ENCODE data around the gene TRAT1. TPM values are rescaled to one million over a fixed set of nuclear protein-coding genes. Genes with fewer than 3 reads are reported as not detected.

The TRAT1 gene
- total and polyA plus RNA-seq, 2 experiments from 2014 or later: not detected

Other genes starting within 250 kb of the TRAT1 start
- gene CIP2A, start 233.3 kb upstream of the TRAT1 start, total RNA-seq (2014; rRNA removed; shearing (Covaris generic)): 47.8 and 63.5 TPM in 2 replicates
- 30.4 and 48.1 TPM in 2 replicates for gene CIP2A, start 233.3 kb upstream of the TRAT1 start, polyA plus RNA-seq (2016; fragmentation: Nextera tagmentation; extraction: Ambion mirVana)
- 26.6 and 28.7 TPM in 2 replicates for gene DZIP3, start 233.1 kb upstream of the TRAT1 start, total RNA-seq (2014; rRNA removed; shearing (Covaris generic))
- gene DZIP3, start 233.1 kb upstream of the TRAT1 start, polyA plus RNA-seq (2016; fragmentation: Nextera tagmentation; extraction: Ambion mirVana): 24.6 and 32.0 TPM in 2 replicates
- gene RETNLB, start 65.4 kb upstream of the TRAT1 start, total RNA-seq (2014; rRNA removed; shearing (Covaris generic)): not detected in 2 replicates
- not detected in 2 replicates for gene RETNLB, start 65.4 kb upstream of the TRAT1 start, polyA plus RNA-seq (2016; fragmentation: Nextera tagmentation; extraction: Ambion mirVana)
- gene GUCA1C, start 131.1 kb downstream of the TRAT1 start, total RNA-seq (2014; rRNA removed; shearing (Covaris generic)): not detected in 2 replicates
- not detected in 2 replicates for gene GUCA1C, start 131.1 kb downstream of the TRAT1 start, polyA plus RNA-seq (2016; fragmentation: Nextera tagmentation; extraction: Ambion mirVana)